ENCODE results near the gene CTRB2. TPM values are rescaled to one million over a fixed set of nuclear protein-coding genes. Genes with fewer than 3 reads are reported as not detected.

CTRB2 gene
- total and polyA plus RNA-seq, 4 donors, result 0.09 to 0.33 TPM; not detected in 2

DNA sequence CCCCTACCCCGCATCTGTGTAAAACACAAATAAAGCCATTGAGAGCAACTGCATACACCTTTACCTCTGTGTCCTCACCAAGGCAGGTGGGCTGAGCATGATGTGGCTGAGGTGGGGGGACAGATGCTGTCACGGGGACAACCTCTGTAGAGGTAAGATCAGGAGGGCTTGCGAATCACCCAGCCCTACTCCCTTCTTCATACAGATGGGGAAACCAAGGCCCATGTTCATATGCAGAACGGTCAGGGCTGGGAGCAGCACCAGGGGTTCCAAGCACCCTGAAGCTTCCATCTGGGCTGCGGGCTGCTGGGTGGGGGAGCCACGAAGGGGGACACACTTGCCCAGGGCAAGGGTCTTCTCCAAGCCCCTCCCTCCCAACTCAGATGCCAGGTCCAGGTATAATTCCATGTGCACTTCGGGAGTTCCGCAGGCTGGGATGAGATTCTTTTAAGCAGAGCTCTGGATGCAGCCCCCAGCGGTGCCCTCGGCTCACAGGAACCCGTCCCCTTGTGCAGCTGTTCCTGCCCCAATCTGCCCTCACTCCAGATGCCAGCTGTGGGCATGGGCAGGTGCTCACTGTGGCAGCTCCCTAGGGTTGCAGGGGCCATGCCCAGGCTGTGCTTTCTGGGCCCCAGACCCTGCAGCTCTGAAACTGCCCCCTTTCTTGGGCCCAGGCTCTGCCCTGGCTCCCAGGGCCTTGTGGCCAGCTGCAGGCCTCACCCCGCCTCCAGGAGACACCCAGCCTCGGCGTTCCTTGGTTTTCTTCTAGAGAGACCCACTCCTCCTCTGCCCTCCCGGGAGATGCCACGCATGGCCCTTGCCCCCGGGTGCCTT lies 21.4 kb upstream of the CTRB2 start:
- TF ChIP-seq FOXA1 (IDR thresholded peaks at IDR 0.05), result no peak
- no peak for TF ChIP-seq NR2F2 (IDR thresholded peaks at IDR 0.05)
- TF ChIP-seq JUND (IDR thresholded peaks at IDR 0.05), result no peak
- WGBS, result 90% methylated on average over 17 of the region's 17 CpGs
- Histone ChIP-seq H3K36me3 (ENCODE audit: control insufficient read depth in 4 of 4, insufficient read depth in 3 of 4, low read depth in 1 of 4, low read length in 3 of 4) (peaks cover 3 to 17% (median 15%) of the 10 kb centered on the region in 4 donors), H3K27ac (ENCODE audit: low read depth in 1 of 2, low read length in 2 of 2) (no peak overlapping the region), H3K4me1 (ENCODE audit: control insufficient read depth in 4 of 4, insufficient read depth in 4 of 4, low read length in 3 of 4) (no peaks in the 10 kb centered on the region), H3K27me3 (ENCODE audit: control insufficient read depth in 4 of 4, insufficient read depth in 4 of 4, low read length in 3 of 4) (no peaks in the 10 kb centered on the region), H3K9ac (ENCODE audit: low read depth in 1 of 2, low read length in 2 of 2) (no peak overlapping the region), H3K9me3 (ENCODE audit: control insufficient read depth in 4 of 4, low read length in 3 of 4) (no peaks in the 10 kb centered on the region), H3K4me3 (ENCODE audit: low read depth in 1 of 3, low read length in 3 of 3) (no peak overlapping the region)
- DNase-seq (ENCODE audit: low spot score), result no peak

DNA sequence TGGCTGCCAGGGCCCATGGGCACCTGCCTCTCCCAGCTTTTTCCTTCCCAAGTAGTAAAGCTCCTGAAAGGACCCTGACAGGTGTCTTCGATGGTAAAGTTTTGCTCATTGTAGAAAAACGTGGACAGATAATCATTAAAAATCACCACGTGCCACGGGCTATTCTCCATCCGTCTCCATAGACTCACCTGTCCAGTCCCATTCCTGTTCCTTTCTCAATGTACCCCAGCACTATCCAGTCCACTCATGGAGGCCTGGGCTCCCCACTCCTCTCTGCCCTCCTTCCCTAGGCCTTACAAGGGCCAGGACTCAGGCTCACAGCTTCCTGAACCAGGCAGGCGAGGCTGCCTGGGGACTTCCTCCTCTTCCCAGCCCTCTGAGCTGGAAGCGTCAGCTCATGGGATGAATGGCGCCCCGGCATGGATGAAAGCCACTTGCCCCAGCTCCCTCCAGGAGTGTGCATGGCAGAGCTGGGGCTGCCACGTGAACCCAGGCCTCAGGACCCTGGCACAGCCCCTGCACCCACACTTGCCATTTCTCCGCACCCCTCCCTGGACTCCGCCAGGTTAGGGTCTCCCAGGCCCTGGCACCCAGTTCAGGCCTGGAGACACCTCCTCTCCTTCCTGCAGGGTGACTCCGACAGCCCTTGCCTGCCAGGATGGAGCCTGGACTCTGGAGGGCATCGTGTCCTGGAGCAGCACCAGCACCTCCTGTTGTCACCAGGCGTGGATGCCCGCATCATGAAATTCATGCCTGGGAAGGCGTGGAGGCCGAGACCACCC lies 20.6 kb upstream of the CTRB2 start:
- Histone ChIP-seq H3K9ac (ENCODE audit: low read depth in 1 of 2, low read length in 2 of 2) (no peak overlapping the region), H3K4me1 (ENCODE audit: control insufficient read depth in 4 of 4, insufficient read depth in 4 of 4, low read length in 3 of 4) (no peaks in the 10 kb centered on the region), H3K4me3 (ENCODE audit: low read depth in 1 of 3, low read length in 3 of 3) (no peak overlapping the region), H3K27ac (ENCODE audit: low read depth in 1 of 2, low read length in 2 of 2) (no peak overlapping the region), H3K36me3 (ENCODE audit: control insufficient read depth in 4 of 4, insufficient read depth in 3 of 4, low read depth in 1 of 4, low read length in 3 of 4) (peaks cover 3 to 16% (median 13%) of the 10 kb centered on the region in 4 donors), H3K9me3 (ENCODE audit: control insufficient read depth in 4 of 4, low read length in 3 of 4) (no peaks in the 10 kb centered on the region), H3K27me3 (ENCODE audit: control insufficient read depth in 4 of 4, insufficient read depth in 4 of 4, low read length in 3 of 4) (no peaks in the 10 kb centered on the region)
- TF ChIP-seq, protein P1, sequence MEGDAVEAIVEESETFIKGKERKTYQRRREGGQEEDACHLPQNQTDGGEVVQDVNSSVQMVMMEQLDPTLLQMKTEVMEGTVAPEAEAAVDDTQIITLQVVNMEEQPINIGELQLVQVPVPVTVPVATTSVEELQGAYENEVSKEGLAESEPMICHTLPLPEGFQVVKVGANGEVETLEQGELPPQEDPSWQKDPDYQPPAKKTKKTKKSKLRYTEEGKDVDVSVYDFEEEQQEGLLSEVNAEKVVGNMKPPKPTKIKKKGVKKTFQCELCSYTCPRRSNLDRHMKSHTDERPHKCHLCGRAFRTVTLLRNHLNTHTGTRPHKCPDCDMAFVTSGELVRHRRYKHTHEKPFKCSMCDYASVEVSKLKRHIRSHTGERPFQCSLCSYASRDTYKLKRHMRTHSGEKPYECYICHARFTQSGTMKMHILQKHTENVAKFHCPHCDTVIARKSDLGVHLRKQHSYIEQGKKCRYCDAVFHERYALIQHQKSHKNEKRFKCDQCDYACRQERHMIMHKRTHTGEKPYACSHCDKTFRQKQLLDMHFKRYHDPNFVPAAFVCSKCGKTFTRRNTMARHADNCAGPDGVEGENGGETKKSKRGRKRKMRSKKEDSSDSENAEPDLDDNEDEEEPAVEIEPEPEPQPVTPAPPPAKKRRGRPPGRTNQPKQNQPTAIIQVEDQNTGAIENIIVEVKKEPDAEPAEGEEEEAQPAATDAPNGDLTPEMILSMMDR (IDR thresholded peaks at IDR 0.05; ENCODE audit: low read depth, low read length, missing input control), result no peak
- no peak for TF ChIP-seq NR2F2 (IDR thresholded peaks at IDR 0.05)
- TF ChIP-seq FOXA2 (IDR thresholded peaks at IDR 0.05), result no peak
- TF ChIP-seq RXRA (IDR thresholded peaks at IDR 0.05), result no peak
- no peak for TF ChIP-seq FOXA1 (IDR thresholded peaks at IDR 0.05)
- TF ChIP-seq, protein P2, sequence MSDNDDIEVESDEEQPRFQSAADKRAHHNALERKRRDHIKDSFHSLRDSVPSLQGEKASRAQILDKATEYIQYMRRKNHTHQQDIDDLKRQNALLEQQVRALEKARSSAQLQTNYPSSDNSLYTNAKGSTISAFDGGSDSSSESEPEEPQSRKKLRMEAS (IDR thresholded peaks at IDR 0.05), result no peak
- TF ChIP-seq, protein P3, sequence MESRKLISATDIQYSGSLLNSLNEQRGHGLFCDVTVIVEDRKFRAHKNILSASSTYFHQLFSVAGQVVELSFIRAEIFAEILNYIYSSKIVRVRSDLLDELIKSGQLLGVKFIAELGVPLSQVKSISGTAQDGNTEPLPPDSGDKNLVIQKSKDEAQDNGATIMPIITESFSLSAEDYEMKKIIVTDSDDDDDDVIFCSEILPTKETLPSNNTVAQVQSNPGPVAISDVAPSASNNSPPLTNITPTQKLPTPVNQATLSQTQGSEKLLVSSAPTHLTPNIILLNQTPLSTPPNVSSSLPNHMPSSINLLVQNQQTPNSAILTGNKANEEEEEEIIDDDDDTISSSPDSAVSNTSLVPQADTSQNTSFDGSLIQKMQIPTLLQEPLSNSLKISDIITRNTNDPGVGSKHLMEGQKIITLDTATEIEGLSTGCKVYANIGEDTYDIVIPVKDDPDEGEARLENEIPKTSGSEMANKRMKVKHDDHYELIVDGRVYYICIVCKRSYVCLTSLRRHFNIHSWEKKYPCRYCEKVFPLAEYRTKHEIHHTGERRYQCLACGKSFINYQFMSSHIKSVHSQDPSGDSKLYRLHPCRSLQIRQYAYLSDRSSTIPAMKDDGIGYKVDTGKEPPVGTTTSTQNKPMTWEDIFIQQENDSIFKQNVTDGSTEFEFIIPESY (IDR thresholded peaks at IDR 0.05), result no peak
- no peak for TF ChIP-seq HNF4G (IDR thresholded peaks at IDR 0.05)
- TF ChIP-seq EGR1 (IDR thresholded peaks at IDR 0.05; ENCODE audit: low read depth in 2 of 2), result no peak
- TF ChIP-seq TAF1 (conservative IDR thresholded peaks at IDR 0.05), result no peak
- TF ChIP-seq YY1 (IDR thresholded peaks at IDR 0.05), result no peak
- TF ChIP-seq, protein P4, sequence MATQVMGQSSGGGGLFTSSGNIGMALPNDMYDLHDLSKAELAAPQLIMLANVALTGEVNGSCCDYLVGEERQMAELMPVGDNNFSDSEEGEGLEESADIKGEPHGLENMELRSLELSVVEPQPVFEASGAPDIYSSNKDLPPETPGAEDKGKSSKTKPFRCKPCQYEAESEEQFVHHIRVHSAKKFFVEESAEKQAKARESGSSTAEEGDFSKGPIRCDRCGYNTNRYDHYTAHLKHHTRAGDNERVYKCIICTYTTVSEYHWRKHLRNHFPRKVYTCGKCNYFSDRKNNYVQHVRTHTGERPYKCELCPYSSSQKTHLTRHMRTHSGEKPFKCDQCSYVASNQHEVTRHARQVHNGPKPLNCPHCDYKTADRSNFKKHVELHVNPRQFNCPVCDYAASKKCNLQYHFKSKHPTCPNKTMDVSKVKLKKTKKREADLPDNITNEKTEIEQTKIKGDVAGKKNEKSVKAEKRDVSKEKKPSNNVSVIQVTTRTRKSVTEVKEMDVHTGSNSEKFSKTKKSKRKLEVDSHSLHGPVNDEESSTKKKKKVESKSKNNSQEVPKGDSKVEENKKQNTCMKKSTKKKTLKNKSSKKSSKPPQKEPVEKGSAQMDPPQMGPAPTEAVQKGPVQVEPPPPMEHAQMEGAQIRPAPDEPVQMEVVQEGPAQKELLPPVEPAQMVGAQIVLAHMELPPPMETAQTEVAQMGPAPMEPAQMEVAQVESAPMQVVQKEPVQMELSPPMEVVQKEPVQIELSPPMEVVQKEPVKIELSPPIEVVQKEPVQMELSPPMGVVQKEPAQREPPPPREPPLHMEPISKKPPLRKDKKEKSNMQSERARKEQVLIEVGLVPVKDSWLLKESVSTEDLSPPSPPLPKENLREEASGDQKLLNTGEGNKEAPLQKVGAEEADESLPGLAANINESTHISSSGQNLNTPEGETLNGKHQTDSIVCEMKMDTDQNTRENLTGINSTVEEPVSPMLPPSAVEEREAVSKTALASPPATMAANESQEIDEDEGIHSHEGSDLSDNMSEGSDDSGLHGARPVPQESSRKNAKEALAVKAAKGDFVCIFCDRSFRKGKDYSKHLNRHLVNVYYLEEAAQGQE (IDR thresholded peaks at IDR 0.05), result no peak
- 87% methylated on average over 18 of the region's 18 CpGs for WGBS
- DNase-seq (ENCODE audit: low spot score), result no peak

Data from liver (tissue), 9 donors.